ENCODE results near the gene CUEDC2. TPM values are rescaled to one million over a fixed set of nuclear protein-coding genes. Genes with fewer than 3 reads are reported as not detected.

CUEDC2 gene
- total and polyA plus RNA-seq, 4 donors = 14.4 to 36.1 (median 24.1) TPM

DNA sequence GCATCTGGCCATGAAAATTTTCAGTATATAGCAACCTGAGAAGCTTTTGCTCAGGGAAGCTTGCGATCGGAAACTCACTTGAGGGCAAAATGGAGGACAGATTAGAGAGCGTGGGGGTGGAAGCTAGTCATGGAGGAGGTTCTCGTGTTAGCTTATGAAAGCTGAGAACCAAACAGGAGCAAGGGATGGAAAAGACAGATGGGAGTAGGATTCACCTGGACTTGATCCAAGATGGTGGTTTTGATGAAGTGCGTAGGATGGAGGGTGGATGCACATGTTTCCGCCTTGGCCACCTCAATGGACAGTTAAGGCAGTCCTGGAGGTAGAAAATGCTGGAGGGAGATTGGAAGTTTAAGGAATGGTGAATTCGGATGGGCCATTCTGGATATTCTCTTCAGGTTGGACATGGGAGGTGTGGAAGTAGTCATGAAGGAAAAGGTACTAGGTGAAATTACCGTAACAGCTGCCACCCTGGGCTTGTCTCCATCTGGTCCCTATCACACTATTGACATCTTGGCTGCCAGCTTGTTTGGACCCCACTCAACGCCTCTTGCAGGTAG is 25.3 kb upstream of the CUEDC2 start:
- no peak overlapping the region for H3K27ac ChIP-seq (ENCODE audit: low read depth in 1 of 2, low read length in 2 of 2)
- TF ChIP-seq, protein P1, sequence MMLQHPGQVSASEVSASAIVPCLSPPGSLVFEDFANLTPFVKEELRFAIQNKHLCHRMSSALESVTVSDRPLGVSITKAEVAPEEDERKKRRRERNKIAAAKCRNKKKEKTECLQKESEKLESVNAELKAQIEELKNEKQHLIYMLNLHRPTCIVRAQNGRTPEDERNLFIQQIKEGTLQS (IDR thresholded peaks at IDR 0.05) = no peak
- TF ChIP-seq RAD21 (IDR thresholded peaks at IDR 0.05) = no peak
- no peak for TF ChIP-seq HNF4A (conservative IDR thresholded peaks at IDR 0.05)
- no peak for TF ChIP-seq EGR1 (IDR thresholded peaks at IDR 0.05; ENCODE audit: low read depth in 2 of 2)
- TF ChIP-seq TAF1 (conservative IDR thresholded peaks at IDR 0.05) = no peak
- no peak for TF ChIP-seq HNF4G (IDR thresholded peaks at IDR 0.05)
- no peak for TF ChIP-seq GABPA (IDR thresholded peaks at IDR 0.05 in 1 of 2, conservative IDR thresholded peaks at IDR 0.05 in 1 of 2)
- TF ChIP-seq, protein P2, sequence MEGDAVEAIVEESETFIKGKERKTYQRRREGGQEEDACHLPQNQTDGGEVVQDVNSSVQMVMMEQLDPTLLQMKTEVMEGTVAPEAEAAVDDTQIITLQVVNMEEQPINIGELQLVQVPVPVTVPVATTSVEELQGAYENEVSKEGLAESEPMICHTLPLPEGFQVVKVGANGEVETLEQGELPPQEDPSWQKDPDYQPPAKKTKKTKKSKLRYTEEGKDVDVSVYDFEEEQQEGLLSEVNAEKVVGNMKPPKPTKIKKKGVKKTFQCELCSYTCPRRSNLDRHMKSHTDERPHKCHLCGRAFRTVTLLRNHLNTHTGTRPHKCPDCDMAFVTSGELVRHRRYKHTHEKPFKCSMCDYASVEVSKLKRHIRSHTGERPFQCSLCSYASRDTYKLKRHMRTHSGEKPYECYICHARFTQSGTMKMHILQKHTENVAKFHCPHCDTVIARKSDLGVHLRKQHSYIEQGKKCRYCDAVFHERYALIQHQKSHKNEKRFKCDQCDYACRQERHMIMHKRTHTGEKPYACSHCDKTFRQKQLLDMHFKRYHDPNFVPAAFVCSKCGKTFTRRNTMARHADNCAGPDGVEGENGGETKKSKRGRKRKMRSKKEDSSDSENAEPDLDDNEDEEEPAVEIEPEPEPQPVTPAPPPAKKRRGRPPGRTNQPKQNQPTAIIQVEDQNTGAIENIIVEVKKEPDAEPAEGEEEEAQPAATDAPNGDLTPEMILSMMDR (IDR thresholded peaks at IDR 0.05; ENCODE audit: low read depth, low read length, missing input control) = no peak
- TF ChIP-seq JUND (IDR thresholded peaks at IDR 0.05) = no peak
- no peak for TF ChIP-seq YY1 (IDR thresholded peaks at IDR 0.05)
- TF ChIP-seq NR2F2 (IDR thresholded peaks at IDR 0.05) = no peak
- TF ChIP-seq SP1 (IDR thresholded peaks at IDR 0.05) = no peak
- no peak for TF ChIP-seq RXRA (IDR thresholded peaks at IDR 0.05)
- TF ChIP-seq, protein P3, sequence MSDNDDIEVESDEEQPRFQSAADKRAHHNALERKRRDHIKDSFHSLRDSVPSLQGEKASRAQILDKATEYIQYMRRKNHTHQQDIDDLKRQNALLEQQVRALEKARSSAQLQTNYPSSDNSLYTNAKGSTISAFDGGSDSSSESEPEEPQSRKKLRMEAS (IDR thresholded peaks at IDR 0.05) = no peak
- TF ChIP-seq FOXA1 (IDR thresholded peaks at IDR 0.05) = no peak
- TF ChIP-seq FOXA2 (IDR thresholded peaks at IDR 0.05) = no peak
- TF ChIP-seq, protein P4, sequence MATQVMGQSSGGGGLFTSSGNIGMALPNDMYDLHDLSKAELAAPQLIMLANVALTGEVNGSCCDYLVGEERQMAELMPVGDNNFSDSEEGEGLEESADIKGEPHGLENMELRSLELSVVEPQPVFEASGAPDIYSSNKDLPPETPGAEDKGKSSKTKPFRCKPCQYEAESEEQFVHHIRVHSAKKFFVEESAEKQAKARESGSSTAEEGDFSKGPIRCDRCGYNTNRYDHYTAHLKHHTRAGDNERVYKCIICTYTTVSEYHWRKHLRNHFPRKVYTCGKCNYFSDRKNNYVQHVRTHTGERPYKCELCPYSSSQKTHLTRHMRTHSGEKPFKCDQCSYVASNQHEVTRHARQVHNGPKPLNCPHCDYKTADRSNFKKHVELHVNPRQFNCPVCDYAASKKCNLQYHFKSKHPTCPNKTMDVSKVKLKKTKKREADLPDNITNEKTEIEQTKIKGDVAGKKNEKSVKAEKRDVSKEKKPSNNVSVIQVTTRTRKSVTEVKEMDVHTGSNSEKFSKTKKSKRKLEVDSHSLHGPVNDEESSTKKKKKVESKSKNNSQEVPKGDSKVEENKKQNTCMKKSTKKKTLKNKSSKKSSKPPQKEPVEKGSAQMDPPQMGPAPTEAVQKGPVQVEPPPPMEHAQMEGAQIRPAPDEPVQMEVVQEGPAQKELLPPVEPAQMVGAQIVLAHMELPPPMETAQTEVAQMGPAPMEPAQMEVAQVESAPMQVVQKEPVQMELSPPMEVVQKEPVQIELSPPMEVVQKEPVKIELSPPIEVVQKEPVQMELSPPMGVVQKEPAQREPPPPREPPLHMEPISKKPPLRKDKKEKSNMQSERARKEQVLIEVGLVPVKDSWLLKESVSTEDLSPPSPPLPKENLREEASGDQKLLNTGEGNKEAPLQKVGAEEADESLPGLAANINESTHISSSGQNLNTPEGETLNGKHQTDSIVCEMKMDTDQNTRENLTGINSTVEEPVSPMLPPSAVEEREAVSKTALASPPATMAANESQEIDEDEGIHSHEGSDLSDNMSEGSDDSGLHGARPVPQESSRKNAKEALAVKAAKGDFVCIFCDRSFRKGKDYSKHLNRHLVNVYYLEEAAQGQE (IDR thresholded peaks at IDR 0.05) = no peak
- TF ChIP-seq ZBTB33 (IDR thresholded peaks at IDR 0.05) = no peak
- no peak overlapping the region for H3K9ac ChIP-seq (ENCODE audit: low read depth in 1 of 2, low read length in 2 of 2)
- no peaks in the 10 kb centered on the region for H3K27me3 ChIP-seq (ENCODE audit: control insufficient read depth in 4 of 4, insufficient read depth in 4 of 4, low read length in 3 of 4)
- H3K4me1 ChIP-seq (ENCODE audit: control insufficient read depth in 4 of 4, insufficient read depth in 4 of 4, low read length in 3 of 4) = peaks cover 11 to 27% (median 21%) of the 10 kb centered on the region in 4 donors
- H3K4me3 ChIP-seq (ENCODE audit: low read depth in 1 of 3, low read length in 3 of 3) = no peak overlapping the region
- H3K9me3 ChIP-seq (ENCODE audit: control insufficient read depth in 4 of 4, low read length in 3 of 4) = no peaks in the 10 kb centered on the region
- peaks cover 0 to 6% (median 3%) of the 10 kb centered on the region in 4 donors for H3K36me3 ChIP-seq (ENCODE audit: control insufficient read depth in 4 of 4, insufficient read depth in 3 of 4, low read depth in 1 of 4, low read length in 3 of 4)
- no peak for DNase-seq (ENCODE audit: low spot score)
- 93% methylated on average over 9 of the region's 9 CpGs for WGBS

Measured in liver (tissue), 9 donors.